Head of caudate nucleus (tissue), 42 donors: ENCODE data around the gene USP2.

Experiments
- DNase-seq, 42 donors: peaks; one replicate each; pipeline versions ENCODE4 v3.0.0 to v3.0.0-alpha.2; 2020 to 2021; ENCODE audit warnings: mixed read lengths in 7 of 42
- intact Hi-C: fragments of 100-400 bp; cut with DNase I; formaldehyde crosslinking; loops from one replicate; pipeline ENCODE4 v1.15.0; 2022

The USP2 gene

GRCh38 chr11:119380160-119380826, 1.2 kb downstream of the USP2 start:
- intact Hi-C loops: loop anchor here (5.0 kb wide), 1 partner anchor 97 kb away; no protein-coding TSS in a partner anchor

GRCh38 chr11:119378851-119379465, 2.5 kb downstream of the USP2 start:
- intact Hi-C loops: no loop called here
- DNase-seq: peak in 1 of 42 donors; percentile 6

More at GRCh38 chr11:119380160-119380826, 1.2 kb downstream of the USP2 start:
- peak in 3 of 42 donors; percentile 6 to 25 (median 21) for DNase-seq

GRCh38 chr11:119377961-119378667, 3.4 kb downstream of the USP2 start:
- intact Hi-C loops: no loop called here

GRCh38 chr11:119377112-119377901, 4.2 kb downstream of the USP2 start:
- DNase-seq: peak in 3 of 42 donors; percentile 15 to 32 (median 25)
- intact Hi-C loops: no loop called here

More at GRCh38 chr11:119377961-119378667, 3.4 kb downstream of the USP2 start:
- peak in 1 of 42 donors; percentile 10 for DNase-seq

GRCh38 chr11:119376197-119376847, 5.2 kb downstream of the USP2 start:
- intact Hi-C loops: no loop called here
- peak; percentile 84 to 98 (median 94) for DNase-seq

DNA sequence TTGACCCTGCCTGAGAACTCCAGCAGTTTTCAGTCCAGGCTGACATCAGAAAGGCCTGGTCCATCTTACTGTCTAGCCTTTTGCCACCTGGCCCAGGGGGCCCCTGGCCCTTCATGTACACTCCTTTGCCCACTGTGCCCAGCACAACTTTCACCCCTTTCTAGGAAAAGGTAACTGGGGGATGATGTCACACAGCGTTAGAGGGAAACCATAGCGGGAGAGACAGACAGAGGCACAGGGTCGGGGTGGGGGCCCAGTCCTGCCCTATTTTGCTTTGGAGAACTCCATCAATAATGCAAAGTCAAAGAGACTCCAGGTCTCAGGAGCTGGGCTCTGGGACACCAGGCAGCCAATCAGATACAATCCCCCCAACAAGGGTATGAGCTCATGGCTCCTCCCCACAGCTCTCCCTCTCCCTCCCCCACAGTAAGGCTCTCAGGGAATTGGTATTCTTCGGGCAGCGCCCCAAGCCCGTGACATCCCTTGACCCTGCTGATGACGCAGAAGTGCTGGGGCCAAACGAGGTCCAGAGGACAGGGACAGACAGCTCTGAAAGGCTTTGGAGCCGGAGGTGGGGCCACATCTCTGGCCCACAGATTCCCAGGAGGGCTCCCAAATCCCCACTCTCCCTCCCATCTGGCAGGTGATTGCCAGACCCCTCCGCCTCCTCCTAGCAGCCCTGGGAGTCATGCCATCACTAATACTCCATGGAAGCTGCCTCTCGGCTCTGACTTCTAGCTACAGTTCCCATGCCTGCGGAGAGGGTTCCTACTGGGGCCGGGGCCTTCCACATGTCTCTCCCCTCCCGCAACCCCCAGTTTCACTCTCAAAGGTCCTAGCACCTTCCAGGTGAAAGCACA, 5.9 kb downstream of the USP2 start:
- DNase-seq: peak; percentile 72 to 96 (median 86)
- intact Hi-C loops: no loop called here

DNA sequence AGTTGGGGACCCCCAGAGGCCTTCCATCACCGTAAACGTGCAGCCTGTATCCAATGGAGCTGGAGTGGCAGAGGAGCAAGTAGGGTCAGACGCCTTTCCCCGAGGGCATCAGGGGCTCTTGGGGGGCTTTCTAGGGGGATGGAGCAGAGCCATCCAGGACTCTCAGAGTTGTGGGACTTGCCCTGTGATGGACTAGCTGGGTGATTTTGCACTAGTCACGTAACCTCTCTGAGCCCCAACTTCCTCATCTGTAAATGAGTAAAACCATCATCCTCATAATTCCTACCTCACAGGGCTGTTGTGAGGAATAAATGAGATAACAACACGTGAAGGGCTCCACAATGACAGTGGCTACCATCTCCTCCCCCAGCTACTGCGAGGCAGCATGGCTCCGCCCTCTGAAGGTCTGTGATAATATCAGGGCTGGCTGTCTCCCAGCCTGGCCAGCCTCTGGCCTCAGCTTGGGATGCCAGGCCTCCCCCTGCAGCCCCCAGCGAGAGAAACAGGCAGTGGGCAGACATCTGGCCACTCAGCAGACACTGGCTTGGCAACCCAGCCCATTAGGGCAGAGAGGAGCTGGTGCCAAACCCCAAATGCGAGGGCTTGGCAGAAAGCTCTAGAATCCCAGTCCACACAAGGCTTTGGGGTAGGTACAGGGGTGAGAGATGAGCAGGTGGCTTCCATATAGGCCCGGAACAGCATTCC, 6.7 kb downstream of the USP2 start:
- intact Hi-C loops: loop anchor here (5.0 kb wide), 1 partner anchor 37 kb away; no protein-coding TSS in a partner anchor
- DNase-seq: peak in 39 of 42 donors; percentile 55 to 89 (median 77)

GRCh38 chr11:119373921-119374631, 7.4 kb downstream of the USP2 start:
- intact Hi-C loops: loop anchor here (5.0 kb wide), 1 partner anchor 37 kb away; no protein-coding TSS in a partner anchor
- peak; percentile 75 to 96 (median 89) for DNase-seq

GRCh38 chr11:119373059-119373920, 8.2 kb downstream of the USP2 start:
- DNase-seq: peak in 2 of 42 donors; percentile 10 to 28
- intact Hi-C loops: loop anchor here (5.0 kb wide), 1 partner anchor 36 kb away; no protein-coding TSS in a partner anchor

DNA sequence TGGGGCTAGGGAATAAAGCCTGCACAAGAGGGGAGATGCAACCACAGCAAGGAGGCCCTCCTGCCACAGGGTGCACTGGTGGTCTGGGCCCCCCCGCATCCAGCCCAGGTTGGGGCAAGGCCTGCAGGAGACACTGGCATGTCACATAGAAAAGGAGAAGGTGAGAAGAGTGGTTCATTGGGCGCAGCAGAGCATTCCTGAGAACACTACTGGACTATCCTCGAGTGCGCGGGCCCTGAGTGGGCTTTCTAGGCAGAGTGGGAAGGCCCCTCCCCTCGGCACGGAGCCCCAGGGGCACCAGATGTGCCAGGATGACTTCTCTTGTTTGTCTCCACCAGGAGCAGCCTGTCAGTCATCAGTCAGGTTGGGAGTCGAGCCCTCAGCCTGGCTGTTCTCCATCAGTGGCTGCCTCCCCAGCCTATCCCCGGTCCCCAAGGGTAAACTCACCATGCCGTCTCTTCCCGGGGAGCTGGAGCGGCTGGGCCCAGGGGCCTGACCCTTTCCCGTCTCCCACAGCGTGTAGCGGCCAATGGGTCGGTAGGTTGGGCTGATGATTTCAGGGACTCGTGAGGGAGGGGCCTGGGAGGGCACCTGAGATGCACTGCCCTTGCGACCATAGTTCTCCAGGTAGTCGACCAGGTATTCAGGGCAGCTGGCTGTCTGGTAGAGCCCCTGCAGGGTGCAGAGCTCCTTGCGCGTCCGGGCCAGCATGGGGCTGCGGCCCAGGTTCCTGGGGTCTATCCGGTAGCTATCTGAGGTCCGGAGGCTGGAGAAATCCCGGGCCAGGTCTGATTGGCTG, 9.0 kb downstream of the USP2 start:
- DNase-seq: peak in 1 of 42 donors; percentile 30
- intact Hi-C loops: loop anchor here (5.0 kb wide), 1 partner anchor 35 kb away; no protein-coding TSS in a partner anchor

DNA sequence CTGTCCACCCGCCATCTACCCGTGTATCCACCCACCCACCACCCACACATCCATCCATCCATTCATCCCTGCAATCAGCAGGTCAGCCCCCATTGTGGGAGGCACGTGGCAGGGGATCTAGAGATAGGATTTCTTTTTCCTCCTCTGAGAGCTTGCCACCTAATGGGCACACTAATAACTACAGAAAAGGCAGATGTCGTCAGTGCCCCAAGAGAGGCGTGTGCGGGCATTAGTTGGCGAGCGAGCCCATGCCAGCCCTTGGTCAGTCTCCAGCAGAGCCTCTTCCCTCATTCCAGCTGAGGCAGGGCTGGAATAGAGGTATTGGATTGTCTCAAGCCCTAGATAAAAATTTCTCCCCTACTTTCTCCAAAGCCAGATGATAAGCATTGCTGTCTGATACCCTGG, 9.7 kb downstream of the USP2 start:
- intact Hi-C loops: loop anchor here (5.0 kb wide), 1 partner anchor 34 kb away; no protein-coding TSS in a partner anchor
- peak in 30 of 42 donors; percentile 35 to 85 (median 68) for DNase-seq

GRCh38 chr11:119371067-119371601, 10.4 kb downstream of the USP2 start:
- peak in 1 of 42 donors; percentile 26 for DNase-seq
- intact Hi-C loops: loop anchor here (5.0 kb wide), 1 partner anchor 34 kb away; no protein-coding TSS in a partner anchor

GRCh38 chr11:119370486-119371046, 10.9 kb downstream of the USP2 start:
- intact Hi-C loops: loop anchor here (5.0 kb wide), 1 partner anchor 33 kb away; no protein-coding TSS in a partner anchor
- DNase-seq: peak in 2 of 42 donors; percentile 33 to 43
